Osteoblast (primary cell): ENCODE results near the gene KIF16B. TPM values are rescaled to one million over a fixed set of nuclear protein-coding genes. Genes with fewer than 3 reads are reported as not detected.

Experiments used
- DNase-seq: peaks from one replicate; pipeline ENCODE4 v3.0.0; 2011; ENCODE audit warnings: low spot score, mixed read lengths; ENCODE audit not compliant: insufficient read length; ENCODE audit errors: missing footprints
- H2AFZ ChIP-seq: 2 replicates; pipeline ENCODE4 v1.6.0; 2011; ENCODE audit warnings: mild to moderate bottlenecking, low read length
- H3K27ac ChIP-seq: 2 replicates; pipeline ENCODE4 v1.5.1; 2011; ENCODE audit warnings: mild to moderate bottlenecking, low read depth, low read length, moderate library complexity
- H3K27me3 ChIP-seq: 2 replicates; pipeline ENCODE4 v1.6.0; 2012; ENCODE audit warnings: mild to moderate bottlenecking, control low read depth, inconsistent platforms, low read length, moderate library complexity; ENCODE audit not compliant: insufficient read depth
- H3K36me3 ChIP-seq: 2 replicates; pipeline ENCODE4 v1.5.1; 2011; ENCODE audit warnings: mild to moderate bottlenecking, low read length, control low read depth, moderate library complexity; ENCODE audit not compliant: insufficient read depth
- H3K4me1 ChIP-seq: 2 replicates; pipeline ENCODE4 v1.5.1; 2011; ENCODE audit warnings: mild to moderate bottlenecking, low read length, control low read depth, moderate library complexity; ENCODE audit not compliant: insufficient read depth
- H3K4me2 ChIP-seq: 2 replicates; pipeline ENCODE4 v1.6.0; 2011; ENCODE audit warnings: mild to moderate bottlenecking, low read length; ENCODE audit not compliant: insufficient read depth
- H3K4me3 ChIP-seq: fragments of 200-600 bp; sonication (generic); 3 replicates; pipeline ENCODE4 v1.5.1; 2012; ENCODE audit warnings: mild to moderate bottlenecking, low read length, inconsistent platforms; ENCODE audit not compliant: insufficient read depth
- H3K79me2 ChIP-seq: 2 replicates; pipeline ENCODE4 v1.6.0; 2012; ENCODE audit warnings: mild to moderate bottlenecking, low read length, control low read depth, inconsistent platforms; ENCODE audit not compliant: insufficient read depth
- H3K9me3 ChIP-seq: 2 replicates; pipeline ENCODE4 v1.5.1; 2011; ENCODE audit warnings: low read depth, low read length, control low read depth
- H4K20me1 ChIP-seq: 2 replicates; pipeline ENCODE4 v1.6.0; 2012; ENCODE audit warnings: mild to moderate bottlenecking, low read length, control low read depth; ENCODE audit not compliant: insufficient read depth
- total RNA-seq: library from RNA; depleted of rRNA; stranded (reverse); fragments of >200 nt; gene quantifications from 2 replicates; pipeline ENCODE4 v1.2.3, GENCODE V29; 2012
- TF ChIP-seq, protein P1 (sequence below): IDR thresholded peaks from 2 replicates; pipeline ENCODE4 v1.5.1; 2011; ENCODE audit warnings: mild to moderate bottlenecking, low read depth, low read length, moderate library complexity; ENCODE audit errors: extremely low read depth

KIF16B gene
- total RNA-seq, 1 donor, result 9.0 TPM

DNA sequence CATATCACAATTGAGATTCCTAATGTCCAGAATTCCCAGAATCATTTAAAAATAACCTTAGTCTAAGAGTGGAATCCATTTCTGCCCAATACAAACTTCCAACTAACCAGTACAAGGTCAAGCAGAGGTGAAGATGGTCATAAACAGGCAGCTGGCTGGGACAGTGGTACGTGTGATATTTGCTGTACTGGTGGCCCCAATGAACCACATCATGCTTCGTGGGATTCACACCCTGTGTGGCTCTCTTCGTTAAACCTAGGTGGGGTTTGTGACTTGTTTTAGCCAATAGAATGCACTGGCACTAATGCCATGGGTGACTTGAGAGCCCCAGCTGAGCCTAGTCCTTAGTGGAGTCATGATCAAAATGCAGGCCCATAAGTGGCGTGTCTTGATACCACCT is 286.6 kb downstream of the KIF16B start:
- Histone ChIP-seq H2AFZ (no peak overlapping the region), H3K79me2 (no peaks in the 10 kb centered on the region), H3K4me2 (no peak overlapping the region), H4K20me1 (no peaks in the 10 kb centered on the region), H3K27me3 (no peaks in the 10 kb centered on the region), H3K27ac (no peak overlapping the region), H3K9me3 (no peaks in the 10 kb centered on the region), H3K36me3 (no peaks in the 10 kb centered on the region), H3K4me1 (no peaks in the 10 kb centered on the region), H3K4me3 (no peak overlapping the region)
- TF ChIP-seq, protein P1, sequence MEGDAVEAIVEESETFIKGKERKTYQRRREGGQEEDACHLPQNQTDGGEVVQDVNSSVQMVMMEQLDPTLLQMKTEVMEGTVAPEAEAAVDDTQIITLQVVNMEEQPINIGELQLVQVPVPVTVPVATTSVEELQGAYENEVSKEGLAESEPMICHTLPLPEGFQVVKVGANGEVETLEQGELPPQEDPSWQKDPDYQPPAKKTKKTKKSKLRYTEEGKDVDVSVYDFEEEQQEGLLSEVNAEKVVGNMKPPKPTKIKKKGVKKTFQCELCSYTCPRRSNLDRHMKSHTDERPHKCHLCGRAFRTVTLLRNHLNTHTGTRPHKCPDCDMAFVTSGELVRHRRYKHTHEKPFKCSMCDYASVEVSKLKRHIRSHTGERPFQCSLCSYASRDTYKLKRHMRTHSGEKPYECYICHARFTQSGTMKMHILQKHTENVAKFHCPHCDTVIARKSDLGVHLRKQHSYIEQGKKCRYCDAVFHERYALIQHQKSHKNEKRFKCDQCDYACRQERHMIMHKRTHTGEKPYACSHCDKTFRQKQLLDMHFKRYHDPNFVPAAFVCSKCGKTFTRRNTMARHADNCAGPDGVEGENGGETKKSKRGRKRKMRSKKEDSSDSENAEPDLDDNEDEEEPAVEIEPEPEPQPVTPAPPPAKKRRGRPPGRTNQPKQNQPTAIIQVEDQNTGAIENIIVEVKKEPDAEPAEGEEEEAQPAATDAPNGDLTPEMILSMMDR, result no peak
- no peak for DNase-seq

- no peaks in the 10 kb centered on the region for H4K20me1 ChIP-seq
- H3K4me1 ChIP-seq, result peaks cover 4% of the 10 kb centered on the region
- no peaks in the 10 kb centered on the region for H3K9me3 ChIP-seq
- H3K27me3 ChIP-seq, result no peaks in the 10 kb centered on the region
- H3K27ac ChIP-seq, result no peak overlapping the region
- H3K79me2 ChIP-seq, result no peaks in the 10 kb centered on the region
- no peak overlapping the region for H3K4me3 ChIP-seq
- H3K4me2 ChIP-seq, result no peak overlapping the region
- DNase-seq, result no peak
- no peaks in the 10 kb centered on the region for H3K36me3 ChIP-seq
- H2AFZ ChIP-seq, result no peak overlapping the region
- TF ChIP-seq, protein P1, result no peak
Measured at GRCh38 chr20:16284385-16285100, 288.7 kb downstream of the KIF16B start.

GRCh38 chr20:16283978-16284377 is 289.3 kb downstream of the KIF16B start:
- H3K4me2 ChIP-seq, result no peak overlapping the region
- no peaks in the 10 kb centered on the region for H4K20me1 ChIP-seq
- no peak overlapping the region for H3K27ac ChIP-seq
- DNase-seq, result no peak
- no peak overlapping the region for H2AFZ ChIP-seq
- peaks cover 4% of the 10 kb centered on the region for H3K4me1 ChIP-seq
- H3K27me3 ChIP-seq, result no peaks in the 10 kb centered on the region
- no peak overlapping the region for H3K4me3 ChIP-seq
- H3K9me3 ChIP-seq, result no peaks in the 10 kb centered on the region
- H3K79me2 ChIP-seq, result no peaks in the 10 kb centered on the region
- TF ChIP-seq, protein P1, result no peak
- no peaks in the 10 kb centered on the region for H3K36me3 ChIP-seq

DNA sequence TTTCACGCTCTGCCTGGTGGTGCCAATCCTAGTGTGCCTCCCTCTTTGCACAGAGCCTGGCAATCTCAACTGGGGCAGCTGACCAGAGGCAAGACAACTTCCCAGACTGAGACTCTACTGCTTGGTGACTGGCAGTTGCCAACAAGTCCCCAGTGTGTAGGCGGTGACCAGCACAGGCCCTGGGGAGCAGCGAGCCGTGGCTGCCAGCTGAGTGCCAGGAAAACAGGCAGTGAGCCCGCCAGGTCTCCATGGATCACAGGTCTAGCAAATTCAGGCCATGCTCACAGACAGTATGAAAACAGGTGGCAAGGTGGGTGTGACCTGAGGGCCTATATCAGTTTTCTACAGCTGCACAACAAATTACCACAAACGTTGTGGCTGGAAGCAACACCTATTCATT is 289.9 kb downstream of the KIF16B start:
- no peak overlapping the region for H3K4me3 ChIP-seq
- no peaks in the 10 kb centered on the region for H3K9me3 ChIP-seq
- no peak overlapping the region for H2AFZ ChIP-seq
- H3K36me3 ChIP-seq, result no peaks in the 10 kb centered on the region
- TF ChIP-seq, protein P1, result no peak
- no peaks in the 10 kb centered on the region for H4K20me1 ChIP-seq
- DNase-seq, result no peak
- H3K4me1 ChIP-seq, result peaks cover 4% of the 10 kb centered on the region
- no peaks in the 10 kb centered on the region for H3K27me3 ChIP-seq
- no peaks in the 10 kb centered on the region for H3K79me2 ChIP-seq
- H3K4me2 ChIP-seq, result no peak overlapping the region
- H3K27ac ChIP-seq, result no peak overlapping the region
